ENCODE data around the gene FEZF2.

FEZF2 gene

DNA sequence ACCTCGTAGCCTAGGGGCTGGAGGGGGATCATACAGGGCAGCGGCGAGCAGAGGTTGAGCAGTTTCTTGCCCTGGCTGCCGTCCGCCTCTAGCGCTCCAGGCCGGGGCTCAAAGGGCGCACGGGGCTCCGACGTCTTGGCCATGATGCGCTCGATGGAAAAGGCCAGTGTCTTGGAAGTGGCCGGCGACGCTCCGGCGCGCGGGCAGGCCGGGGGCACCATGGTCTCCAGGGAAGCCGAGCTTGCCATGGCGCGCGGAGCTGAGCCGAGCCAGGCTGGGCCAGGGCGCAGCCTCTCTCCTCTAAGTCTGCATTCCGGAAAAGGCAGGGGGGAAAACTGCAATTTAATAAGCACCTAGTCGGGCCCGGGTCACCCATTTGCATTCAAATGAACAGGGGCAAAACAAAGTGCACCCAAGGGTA, 719 bp downstream of the FEZF2 start:
- DNase-seq (ENCODE audit: low read depth): no peak

- no peak for DNase-seq (ENCODE audit: low read depth)
Measured at GRCh38 chr3:62371720-62372591, 1.4 kb downstream of the FEZF2 start.

DNA sequence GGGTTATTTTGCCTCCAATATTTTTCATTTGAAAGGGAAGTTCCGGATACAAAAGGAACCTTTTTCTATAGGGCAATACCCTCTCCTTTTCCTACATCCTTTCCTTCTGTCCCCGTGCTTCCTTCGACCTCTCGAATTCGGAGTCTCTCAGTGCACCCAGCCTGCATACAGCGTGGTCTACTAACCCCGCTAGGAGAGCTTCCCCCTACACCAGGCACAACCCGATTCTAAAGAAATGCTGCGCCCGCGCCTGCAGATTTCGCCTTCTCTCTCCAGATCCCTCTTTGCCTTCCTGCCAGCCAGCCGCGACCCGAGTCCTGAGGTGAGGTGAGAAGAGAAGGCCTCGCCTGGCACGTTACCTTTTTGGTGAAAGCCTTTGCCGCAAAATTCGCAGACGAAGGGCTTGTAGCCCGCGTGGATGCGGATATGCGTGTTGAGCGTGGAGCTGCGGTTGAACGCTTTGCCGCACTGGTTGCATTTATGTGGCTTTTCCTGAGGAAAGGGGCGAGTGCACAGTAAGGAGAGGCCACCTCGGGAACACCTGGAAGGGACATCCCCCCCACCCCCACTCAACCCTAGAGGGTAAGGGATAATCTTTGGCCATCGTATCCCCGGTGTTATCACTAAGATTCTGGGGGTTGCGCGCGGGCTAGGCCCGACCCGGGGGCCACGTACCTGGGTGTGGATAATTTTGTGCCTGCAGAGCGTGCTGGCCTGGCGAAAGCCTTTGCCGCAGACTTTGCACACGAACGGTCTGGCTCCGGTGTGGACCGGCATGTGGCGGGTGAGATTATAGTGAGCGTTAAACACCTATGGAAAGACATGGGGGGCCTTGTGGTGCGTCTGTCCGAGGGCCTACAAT, 2.3 kb downstream of the FEZF2 start:
- DNase-seq (ENCODE audit: low read depth): no peak

GRCh38 chr3:62370112-62370857, 3.1 kb downstream of the FEZF2 start:
- no peak for DNase-seq (ENCODE audit: low read depth)

DNA sequence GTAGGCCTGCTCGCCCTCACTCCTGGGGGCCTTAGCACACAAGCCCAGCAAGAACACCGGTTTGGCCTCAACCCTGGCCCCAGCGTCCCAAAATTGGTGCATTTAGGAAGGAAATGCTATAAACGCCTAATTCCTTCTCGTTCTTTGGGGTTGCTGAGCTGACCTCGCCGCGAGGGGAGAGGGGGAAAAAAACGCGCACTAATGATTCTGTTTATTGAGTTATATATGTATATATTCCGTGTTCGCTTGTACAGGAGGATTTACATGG, 3.9 kb downstream of the FEZF2 start:
- no peak for DNase-seq (ENCODE audit: low read depth)

DNA sequence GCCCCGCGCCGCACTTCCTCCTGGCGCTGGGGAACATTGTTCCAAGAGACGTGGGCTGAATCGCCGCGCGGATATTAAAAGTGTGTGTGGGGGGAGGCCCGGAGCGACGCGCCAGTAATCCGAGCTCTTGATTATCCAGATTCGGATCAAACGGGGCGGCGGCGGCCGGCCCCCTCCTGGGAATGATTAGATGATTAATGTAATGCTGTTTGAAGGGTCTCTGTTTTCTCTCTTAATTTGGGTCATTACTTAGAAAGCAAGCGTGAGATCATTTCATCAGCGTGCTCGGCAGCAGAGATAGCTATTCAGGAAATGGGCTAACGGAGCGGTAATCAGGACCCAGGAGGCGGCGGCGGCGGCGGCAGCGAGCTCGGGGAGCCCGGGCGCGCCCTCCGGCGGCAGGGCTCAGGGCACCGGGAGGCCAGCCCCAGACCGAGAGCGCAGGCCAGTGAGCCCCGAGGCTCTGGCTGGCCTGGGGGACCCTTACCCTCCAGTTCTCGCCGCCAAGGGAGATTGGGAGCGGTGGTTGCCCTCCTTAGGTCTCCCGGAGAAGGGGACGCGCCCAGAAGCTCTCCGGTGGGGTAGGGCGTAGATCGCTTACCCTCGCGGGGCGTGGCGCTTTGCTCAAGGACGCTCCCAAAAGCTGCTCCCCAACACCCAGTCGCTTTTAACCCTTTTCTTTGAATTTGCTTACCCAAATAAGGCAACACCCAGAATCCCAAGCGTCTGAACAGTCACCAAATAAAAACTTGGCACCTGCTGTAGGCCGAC, 4.5 kb downstream of the FEZF2 start:
- no peak for DNase-seq (ENCODE audit: low read depth)

DNA sequence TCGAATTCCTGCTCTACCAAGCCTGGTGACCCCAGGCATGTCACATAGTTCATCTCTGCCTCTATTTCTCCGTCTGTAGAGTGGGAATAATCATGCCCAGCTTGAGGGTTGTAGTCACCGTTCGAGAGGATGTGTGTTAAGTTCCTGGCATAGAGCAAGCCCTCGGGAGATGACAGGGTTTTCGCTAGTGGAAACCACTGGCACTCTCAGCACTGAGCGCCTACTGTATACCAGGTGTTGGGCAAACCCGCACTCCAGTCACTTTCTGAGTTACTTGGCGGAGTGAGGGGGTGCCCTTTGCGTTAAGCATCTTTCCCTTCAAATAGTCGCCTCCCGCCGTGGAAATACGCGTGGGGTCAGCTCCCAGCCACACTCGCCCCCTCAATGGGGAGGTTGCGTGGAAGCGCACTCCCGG, 5.1 kb downstream of the FEZF2 start:
- DNase-seq (ENCODE audit: low read depth): no peak

DNA sequence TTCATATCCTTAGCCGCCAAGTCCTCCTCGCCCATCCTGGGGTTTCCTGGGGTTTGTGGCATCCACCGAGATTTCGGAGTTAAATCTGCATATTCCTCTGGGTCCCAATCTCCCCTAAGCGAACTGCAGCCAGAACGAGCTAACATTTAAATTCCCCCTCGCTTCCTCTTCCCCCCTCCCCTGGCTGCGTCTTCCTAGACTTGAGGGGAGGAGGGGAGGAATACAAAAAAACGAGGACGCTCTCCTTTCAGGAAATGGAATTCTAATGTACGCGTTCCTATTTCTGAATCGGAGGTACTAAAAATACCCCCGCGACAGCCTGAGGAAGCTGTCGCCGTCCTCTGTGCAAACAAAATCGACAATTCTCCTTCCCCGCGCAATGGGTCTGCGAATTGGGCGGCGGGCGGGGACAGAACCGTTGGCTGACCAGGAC, 5.6 kb downstream of the FEZF2 start:
- no peak for DNase-seq (ENCODE audit: low read depth)

DNA sequence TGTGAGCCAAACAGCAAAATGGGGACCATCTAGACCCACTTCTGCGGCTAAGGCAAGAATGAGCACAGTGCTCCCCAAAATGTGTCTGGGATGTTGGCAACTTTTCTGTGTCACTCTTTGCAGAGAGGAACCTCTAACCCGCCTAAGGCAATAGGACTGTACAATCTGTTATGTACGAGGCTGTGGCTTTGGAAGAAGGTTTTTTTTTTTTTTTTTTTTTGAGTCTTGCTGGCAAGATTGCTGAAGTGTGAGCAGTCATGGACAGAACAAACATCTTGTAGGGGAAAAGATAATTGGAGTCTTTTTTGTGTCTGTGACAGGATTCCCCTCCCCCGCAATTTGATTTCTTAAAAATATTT, 7.2 kb downstream of the FEZF2 start:
- no peak for DNase-seq (ENCODE audit: low read depth)

DNA sequence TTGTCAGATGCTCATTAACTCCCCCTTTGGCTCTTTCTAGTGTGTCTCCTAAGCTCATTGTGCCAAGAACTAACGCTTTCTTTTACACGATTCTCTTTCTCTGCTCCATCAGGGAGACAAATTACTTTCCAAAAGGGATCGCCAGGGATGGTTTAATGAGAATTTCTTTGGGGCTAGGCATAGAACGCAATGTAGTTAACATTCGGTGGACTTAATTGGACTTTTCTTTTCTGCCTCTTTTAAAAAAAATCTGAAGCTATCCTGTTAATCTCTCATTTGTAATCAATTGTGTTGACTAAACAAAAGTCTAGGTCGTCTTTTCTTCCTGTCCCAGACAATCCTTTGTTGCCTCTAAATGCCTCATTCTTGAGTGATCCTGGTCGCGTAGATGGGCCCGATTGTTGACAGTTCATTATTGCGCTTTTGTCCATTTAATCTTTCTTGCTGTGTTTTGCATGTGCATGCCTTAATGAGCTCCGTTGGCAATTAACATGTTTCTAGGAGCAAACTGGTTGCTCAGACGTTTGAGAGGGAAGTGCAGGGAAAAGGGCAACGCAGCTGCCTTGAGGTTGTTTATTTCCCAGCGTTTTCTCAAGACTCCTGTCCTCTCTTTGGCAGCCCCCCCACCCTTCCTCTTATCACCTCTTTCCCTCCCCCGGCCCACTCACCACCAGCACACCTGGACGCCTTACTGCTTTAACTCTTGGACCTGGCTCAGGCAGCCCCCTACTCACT, 7.8 kb downstream of the FEZF2 start:
- DNase-seq (ENCODE audit: low read depth): no peak

DNA sequence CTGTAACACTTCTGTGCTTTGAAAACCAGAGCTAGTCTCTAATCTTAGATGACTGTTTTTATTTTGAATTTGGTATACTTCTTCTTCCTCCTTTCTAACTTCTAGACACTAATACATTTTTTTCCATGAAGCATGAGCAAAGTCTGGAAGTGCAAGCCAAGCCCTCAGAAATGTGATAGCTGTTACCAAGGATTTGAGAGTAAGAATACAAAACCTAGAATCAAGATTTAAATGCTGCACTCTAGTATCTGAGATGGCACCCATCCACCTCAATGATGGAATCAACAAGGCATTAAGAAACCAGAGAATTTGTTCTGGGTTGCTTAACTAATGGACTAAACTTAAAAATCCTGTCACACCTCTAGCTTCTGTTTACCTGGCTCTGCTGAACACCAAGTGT, 9.2 kb downstream of the FEZF2 start:
- DNase-seq (ENCODE audit: low read depth): no peak

- no peak for DNase-seq (ENCODE audit: low read depth)
Measured at GRCh38 chr3:62363275-62363674, 10.1 kb downstream of the FEZF2 start.

DNA sequence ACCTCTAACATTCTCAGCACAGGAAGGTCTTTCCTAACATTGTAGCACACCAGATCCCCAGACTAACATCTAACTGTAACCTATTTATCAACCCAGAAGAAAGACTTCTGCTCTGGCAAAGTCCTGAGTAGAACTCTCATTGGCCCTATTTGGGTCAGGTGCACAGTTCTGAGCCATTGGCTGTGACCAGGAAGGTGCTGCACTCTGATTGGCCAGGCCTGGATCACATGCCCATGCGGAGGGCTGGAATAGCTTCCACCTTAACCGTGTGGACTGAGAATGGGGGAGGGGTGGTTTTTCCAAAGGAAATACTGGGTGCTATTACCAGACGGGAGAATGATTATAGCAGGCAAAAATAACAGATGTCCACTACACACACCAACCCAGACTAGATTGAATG, 11.5 kb downstream of the FEZF2 start:
- no peak for DNase-seq (ENCODE audit: low read depth)

DNA sequence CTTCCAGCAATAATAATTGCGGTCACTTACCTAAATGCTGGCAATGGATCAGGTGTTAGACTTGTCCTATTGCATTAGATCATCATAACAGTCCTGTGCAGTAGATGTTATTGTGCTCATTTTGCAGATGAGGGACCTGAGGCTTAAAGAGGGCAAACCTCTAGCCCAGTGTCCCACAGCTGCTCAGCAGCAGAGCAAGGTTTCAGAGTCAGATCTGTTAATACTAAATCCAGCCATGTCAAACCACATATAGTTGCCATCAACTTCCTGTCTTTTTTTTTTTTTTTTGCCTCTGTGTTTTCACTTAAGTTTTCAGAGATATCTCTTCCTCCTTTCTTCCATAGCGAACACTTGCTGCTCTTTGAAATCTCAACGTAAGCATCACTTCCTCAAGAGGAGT, 12.1 kb downstream of the FEZF2 start:
- no peak for DNase-seq (ENCODE audit: low read depth)

GRCh38 chr3:62359531-62359930, 13.8 kb downstream of the FEZF2 start:
- no peak for DNase-seq (ENCODE audit: low read depth)

- DNase-seq (ENCODE audit: low read depth): no peak
Measured at GRCh38 chr3:62356356-62356755, 17.0 kb downstream of the FEZF2 start.

DNA sequence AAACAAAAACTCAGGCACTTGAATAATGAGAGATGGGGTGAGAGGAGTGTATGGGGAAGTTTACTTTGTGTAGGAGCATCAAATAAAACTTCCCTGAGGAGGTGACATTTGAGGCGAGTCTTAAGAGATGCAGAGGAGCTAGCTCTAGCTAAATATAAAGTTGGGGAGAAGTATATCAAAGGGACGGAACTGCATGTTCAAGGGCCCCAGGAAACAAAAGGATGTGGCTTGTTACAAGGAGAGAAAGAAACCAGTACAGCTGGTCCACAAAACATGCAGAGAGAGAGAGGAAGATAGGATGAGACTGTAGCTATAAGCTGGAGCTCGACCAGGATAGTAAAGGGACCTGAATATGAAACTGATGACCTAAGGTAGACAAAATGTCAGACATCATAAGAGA, 17.6 kb downstream of the FEZF2 start:
- DNase-seq (ENCODE audit: low read depth): no peak

DNA sequence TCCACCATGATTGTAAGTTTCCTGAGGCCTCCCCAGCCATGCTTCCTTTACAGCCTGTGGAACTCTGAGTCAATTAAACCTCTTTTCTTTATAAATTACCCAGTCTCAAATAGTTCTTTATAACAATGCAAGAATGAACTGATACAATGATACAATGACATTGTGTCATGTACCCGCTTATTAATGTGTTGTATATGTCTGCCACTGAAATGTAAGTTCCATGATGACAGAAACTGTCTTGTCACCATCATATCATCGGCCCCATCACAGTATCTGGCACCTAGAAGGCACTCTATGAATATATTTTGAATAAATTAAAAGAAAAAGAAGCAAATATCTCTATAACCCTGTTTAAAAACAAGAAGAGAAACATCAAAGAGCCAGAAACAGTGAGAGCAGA, 29.6 kb downstream of the FEZF2 start:
- DNase-seq (ENCODE audit: low read depth): no peak

GRCh38 chr3:62335196-62335595, 38.2 kb downstream of the FEZF2 start:
- DNase-seq (ENCODE audit: low read depth): no peak

GRCh38 chr3:62332835-62333244, 40.5 kb downstream of the FEZF2 start:
- DNase-seq (ENCODE audit: low read depth): no peak

DNA sequence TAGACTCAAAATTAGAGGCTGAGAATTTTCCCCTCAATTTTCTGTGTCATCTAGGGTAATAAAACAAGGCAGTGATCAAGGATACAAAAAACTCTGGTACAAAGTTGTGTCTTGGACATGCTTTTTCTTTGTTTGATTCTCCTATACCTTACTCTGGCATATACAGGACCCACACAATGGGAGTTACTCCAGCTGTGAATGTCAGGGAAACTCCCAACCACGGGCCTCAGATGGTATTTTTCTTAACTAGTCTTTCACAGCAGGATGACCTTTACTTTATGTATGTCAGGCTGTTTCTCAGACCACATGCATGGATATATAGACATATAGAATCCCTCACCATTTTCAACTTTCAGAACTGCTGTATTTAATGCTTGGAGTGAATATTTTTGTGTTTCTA, 41.3 kb downstream of the FEZF2 start:
- no peak for DNase-seq (ENCODE audit: low read depth)

Measured in GM04503 (cell line).